Gastroesophageal sphincter (tissue), 4 donors: Measurements from ENCODE around the gene ACOXL. TPM values are rescaled to one million over a fixed set of nuclear protein-coding genes. Genes with fewer than 3 reads are reported as not detected.
"Not testable (repeated sequence)": the region's sequence is repeated elsewhere in the genome, so short reads cannot be mapped to it uniquely, and the experiment has no call there.

ENCODE experiments used
- ATAC-seq: fragments of 150-250 bp; one replicate; pipeline ENCODE4 v1.9.1; 2016; ENCODE audit warnings: mild to moderate bottlenecking, moderate library complexity
- H3K27ac ChIP-seq, 4 donors: fragments of 200-600 bp; sonication (generic) in 3 of 4; 1 replicate in 3 of 4; 2 replicates in 1 of 4; pipeline ENCODE4 v1.5.1; 2016 to 2019
- H3K27me3 ChIP-seq: fragments of 200-600 bp; sonication (generic); one replicate; pipeline ENCODE4 v1.5.1; 2019
- H3K36me3 ChIP-seq, 2 donors: fragments of 200-600 bp; sonication (generic); one replicate each; pipeline ENCODE4 v1.5.1; 2019; ENCODE audit warnings: control low read depth in 1 of 2
- H3K4me1 ChIP-seq, 3 donors: fragments of 200-600 bp; sonication (generic); 1 replicate in 2 of 3; 2 replicates in 1 of 3; pipeline ENCODE4 v1.5.1; 2016 to 2019; ENCODE audit warnings: control low read depth in 2 of 3
- H3K4me3 ChIP-seq, 2 donors: fragments of 200-600 bp; sonication (generic); one replicate each; pipeline ENCODE4 v1.5.1; 2019; ENCODE audit warnings: mild to moderate bottlenecking in 1 of 2, moderate library complexity in 1 of 2
- H3K9me3 ChIP-seq, 3 donors: fragments of 200-600 bp; sonication (generic); one replicate each; pipeline ENCODE4 v1.5.1; 2017 to 2019; ENCODE audit warnings: control low read depth in 2 of 3
- CTCF ChIP-seq, 4 experiments: fragments of 200-600 bp in 2 of 4; fragments of 450-650 bp in 2 of 4; sonication (generic) in 1 of 4; IDR thresholded peaks; one replicate each; pipeline ENCODE4 v1.5.1; 2017 to 2019; ENCODE audit warnings: antibody characterized with exemption in 4 of 4, mild to moderate bottlenecking in 2 of 4, moderate library complexity in 2 of 4
- EP300 ChIP-seq: sonication (generic); formaldehyde crosslinking; IDR thresholded peaks from one replicate; pipeline ENCODE4 v1.6.1; 2017; ENCODE audit warnings: antibody characterized with exemption, mild to moderate bottlenecking
- POLR2A ChIP-seq, 2 donors: fragments of 450-650 bp; IDR thresholded peaks; one replicate each; pipeline ENCODE4 v1.6.1; 2017; ENCODE audit warnings: antibody characterized with exemption in 2 of 2, mild to moderate bottlenecking in 2 of 2, moderate library complexity in 1 of 2
- POLR2AphosphoS5 ChIP-seq: sonication (generic); formaldehyde crosslinking; IDR thresholded peaks from one replicate; pipeline ENCODE4 v1.6.1; 2017; ENCODE audit warnings: antibody characterized with exemption
- WGBS, 2 donors: methylation state at CpG; one replicate each; pipeline ENCODE4 v1.1.5; 2018; ENCODE audit warnings: low coverage in 1 of 2; 5-methylcytosine and 5-hydroxymethylcytosine counted together
- total RNA-seq, 4 donors: library from RNA; depleted of rRNA; stranded (reverse); fragments of >200 nt; gene quantifications; one replicate each; pipeline ENCODE4 v1.1.0, GENCODE V29; 2016

The ACOXL gene
- total RNA-seq, 4 donors from 2014 or later = not detected

- ATAC-seq = no peak
- no peak overlapping the region for H3K4me3 ChIP-seq
Observed at GRCh38 chr2:111044066-111044465, 311.7 kb downstream of the ACOXL start.

GRCh38 chr2:111045236-111045635 lies 312.9 kb downstream of the ACOXL start:
- H3K9me3 ChIP-seq, H3K27ac ChIP-seq, H3K4me1 ChIP-seq, H3K27me3 ChIP-seq, ATAC-seq, H3K4me3 ChIP-seq, H3K36me3 ChIP-seq: not testable (repeated sequence)
- 93 to 98% methylated on average over 3 to 5 of the region's 6 CpGs for WGBS, 2 donors

More at GRCh38 chr2:111044066-111044465, 311.7 kb downstream of the ACOXL start:
- Histone ChIP-seq H3K27ac (no peak overlapping the region), H3K27me3 (no peaks in the 10 kb centered on the region), H3K9me3 (no peaks in the 10 kb centered on the region), H3K36me3 (no peaks in the 10 kb centered on the region), H3K4me1 (no peaks in the 10 kb centered on the region)
- WGBS, 2 donors = 43 to 100% methylated on average over 1 to 2 of the region's 4 CpGs
- TF ChIP-seq POLR2AphosphoS5 (no peak), EP300 (no peak), CTCF (IDR thresholded peaks at IDR 0.05) (no peak), POLR2A (IDR thresholded peaks at IDR 0.05) (no peak)

GRCh38 chr2:111045771-111046444 lies 313.5 kb downstream of the ACOXL start:
- no peak overlapping the region for H3K4me3 ChIP-seq
- no peak for ATAC-seq
- H3K4me1 ChIP-seq = no peaks in the 10 kb centered on the region
- H3K27ac ChIP-seq = no peak overlapping the region
- H3K9me3 ChIP-seq = no peaks in the 10 kb centered on the region
- H3K27me3 ChIP-seq = no peaks in the 10 kb centered on the region
- TF ChIP-seq CTCF (IDR thresholded peaks at IDR 0.05) = no peak
- no peak for TF ChIP-seq POLR2A (IDR thresholded peaks at IDR 0.05)
- no peak for TF ChIP-seq EP300
- TF ChIP-seq POLR2AphosphoS5 = no peak
- 95 to 100% methylated on average over 2 to 4 of the region's 9 CpGs for WGBS, 2 donors
- H3K36me3 ChIP-seq = no peaks in the 10 kb centered on the region

- Histone ChIP-seq H3K9me3 (no peaks in the 10 kb centered on the region), H3K4me1 (no peaks in the 10 kb centered on the region), H3K36me3 (no peaks in the 10 kb centered on the region), H3K27ac (no peak overlapping the region), H3K4me3 (no peak overlapping the region), H3K27me3 (no peaks in the 10 kb centered on the region)
- no peak for ATAC-seq
- 92 to 96% methylated on average over 3 to 4 of the region's 5 CpGs for WGBS, 2 donors
- TF ChIP-seq EP300 (no peak), POLR2AphosphoS5 (no peak), CTCF (IDR thresholded peaks at IDR 0.05) (no peak), POLR2A (IDR thresholded peaks at IDR 0.05) (no peak)
Observed at GRCh38 chr2:111046670-111047069, 314.3 kb downstream of the ACOXL start.

- Histone ChIP-seq H3K4me1 (no peaks in the 10 kb centered on the region), H3K36me3 (no peaks in the 10 kb centered on the region), H3K27ac (no peak overlapping the region), H3K9me3 (no peaks in the 10 kb centered on the region), H3K4me3 (no peak overlapping the region), H3K27me3 (no peaks in the 10 kb centered on the region)
- TF ChIP-seq EP300 (no peak), POLR2A (IDR thresholded peaks at IDR 0.05) (no peak), POLR2AphosphoS5 (no peak), CTCF (IDR thresholded peaks at IDR 0.05) (no peak)
- no peak for ATAC-seq
- 49 to 56% methylated on average over 9 to 11 of the region's 12 CpGs for WGBS, 2 donors
Observed at GRCh38 chr2:111048856-111049768, 316.7 kb downstream of the ACOXL start.
